Suprapubic skin (tissue), 4 donors: ENCODE results near the gene PCDH8.

Experiments used
- CTCF ChIP-seq, 2 donors: fragments of 200-600 bp in 1 of 2; fragments of 450-650 bp in 1 of 2; sonication (generic) in 1 of 2; IDR thresholded peaks; one replicate each; pipeline ENCODE4 v1.5.1; 2016 to 2019; ENCODE audit warnings: antibody characterized with exemption in 2 of 2, mild to moderate bottlenecking in 1 of 2, moderate library complexity in 1 of 2
- POLR2A ChIP-seq, 2 donors: fragments of 450-650 bp; IDR thresholded peaks; one replicate each; pipeline ENCODE4 v1.6.1; 2017; ENCODE audit warnings: antibody characterized with exemption in 2 of 2, mild to moderate bottlenecking in 2 of 2, moderate library complexity in 2 of 2
- POLR2AphosphoS5 ChIP-seq, 3 donors: sonication (generic); formaldehyde crosslinking; IDR thresholded peaks; one replicate each; pipeline ENCODE4 v1.6.1; 2017; ENCODE audit warnings: antibody characterized with exemption in 3 of 3

GRCh38 chr13:52827839-52828238 lies 20.6 kb downstream of the PCDH8 start:
- TF ChIP-seq POLR2A (IDR thresholded peaks at IDR 0.05) (no peak), CTCF (IDR thresholded peaks at IDR 0.05) (no peak), POLR2AphosphoS5 (IDR thresholded peaks at IDR 0.05) (no peak)
